A549 (cell line): ENCODE results near the gene TAS2R4. TPM values are rescaled to one million over a fixed set of nuclear protein-coding genes. Genes with fewer than 3 reads are reported as not detected.

Source experiments
- ATAC-seq, 2 experiments: fragments of 200-7000 bp in 1 of 2; fragments of >200 bp in 1 of 2; cut with Nextera tagmentation in 1 of 2; cut with Tn5 transposase in 1 of 2; 3 replicates each; pipeline versions ENCODE4 v1.8.0 to v1.9.1; 2018 to 2020; ENCODE audit warnings: mild to moderate bottlenecking in 1 of 2, moderate library complexity in 1 of 2
- CTCF ChIA-PET: fragments of 300-600 bp; sonication (Branson Sonifier 250); formaldehyde crosslinking; extraction: SDS; loops from one replicate; lab custom pipeline; 2021; ENCODE audit warnings: antibody characterized with exemption, inconsistent platforms; lab: Yijun Ruan, JAX
- POLR2A ChIA-PET: fragments of 350-600 bp; formaldehyde crosslinking; extraction: SDS; loops from one replicate; lab custom pipeline; 2021; ENCODE audit warnings: antibody characterized with exemption, inconsistent platforms; lab: Yijun Ruan, JAX
- DNase-seq, 2 experiments: peaks; one replicate each; pipeline versions ENCODE4 v3.0.0 to v3.0.0-alpha.2; 2011 to 2016; ENCODE audit warnings: low read depth in 1 of 2, low spot score in 1 of 2
- FAIRE-seq: peaks from 2 replicates; lab custom pipeline; 2011; peaks lifted over from hg19 to GRCh38; lab: Jason Lieb, UNC
- H3K27ac ChIP-seq, 2 experiments: fragments of >200 bp; sonication (Bioruptor Twin); formaldehyde crosslinking; 3 replicates each; pipeline ENCODE4 v1.5.1; 2016 to 2017
- H3K4me1 ChIP-seq: fragments of >200 bp; sonication (Bioruptor Twin); formaldehyde crosslinking; 3 replicates; pipeline ENCODE4 v1.6.1; 2016
- H3K4me2 ChIP-seq: fragments of >200 bp; sonication (Bioruptor Twin); formaldehyde crosslinking; 3 replicates; pipeline ENCODE4 v1.6.1; 2016
- H3K4me3 ChIP-seq: fragments of >200 bp; sonication (Bioruptor Twin); formaldehyde crosslinking; 3 replicates; pipeline ENCODE4 v1.5.1; 2016
- H3K9me3 ChIP-seq: fragments of >200 bp; sonication (Bioruptor Twin); formaldehyde crosslinking; 3 replicates; pipeline ENCODE4 v1.6.1; 2016
- ATOH8 ChIP-seq: fragments of 250-450 bp; sonication (Bioruptor Pico); IDR thresholded peaks from 2 replicates; pipeline ENCODE4 v1.5.0; 2020; ENCODE audit warnings: low read depth, mild to moderate bottlenecking, moderate library complexity
- BCL3 ChIP-seq: fragments of >200 bp; sonication (Bioruptor Twin); formaldehyde crosslinking; IDR thresholded peaks from 3 replicates; pipeline ENCODE4 v1.6.1; 2016
- BHLHE40 ChIP-seq: IDR thresholded peaks from 2 replicates; pipeline ENCODE4 v1.6.1; 2012; ENCODE audit warnings: low read depth, low read length, inconsistent platforms
- CBX2 ChIP-seq: fragments of 200-600 bp; sonication (generic); IDR thresholded peaks from 2 replicates; pipeline ENCODE4 v1.6.1; 2016; ENCODE audit warnings: low read depth, mild to moderate bottlenecking, borderline replicate concordance
- E2F6 ChIP-seq: IDR thresholded peaks from 2 replicates; pipeline ENCODE4 v1.6.1; 2012; ENCODE audit warnings: low read depth, borderline replicate concordance
- EP300 ChIP-seq, 2 experiments: fragments of >200 bp; sonication (Bioruptor Twin); formaldehyde crosslinking; IDR thresholded peaks; 2 replicates in 1 of 2; 3 replicates in 1 of 2; pipeline ENCODE4 v1.6.1; 2016 to 2017
- ESRRA ChIP-seq: fragments of 150-350 bp; IDR thresholded peaks from 2 replicates; pipeline ENCODE4 v1.6.1; 2014; ENCODE audit warnings: mild to moderate bottlenecking, low read length, borderline replicate concordance
- FOSL2 ChIP-seq, 2 experiments: fragments of 450-650 bp in 1 of 2; fragments of >200 bp in 1 of 2; sonication (Bioruptor Twin) in 1 of 2; formaldehyde crosslinking; IDR thresholded peaks; 2 replicates each; pipeline versions ENCODE4 v1.5.0 to v1.6.1; 2016 to 2020; ENCODE audit warnings: mild to moderate bottlenecking in 1 of 2, moderate library complexity in 1 of 2
- FOXS1 ChIP-seq: fragments of 250-450 bp; sonication (Bioruptor Pico); IDR thresholded peaks from 2 replicates; pipeline ENCODE4 v1.5.0; 2020; ENCODE audit warnings: mild to moderate bottlenecking, moderate library complexity
- GATA3 ChIP-seq: IDR thresholded peaks from 2 replicates; pipeline ENCODE4 v1.6.1; 2012; ENCODE audit warnings: borderline replicate concordance
- HES2 ChIP-seq: fragments of >200 bp; sonication (Bioruptor Twin); formaldehyde crosslinking; IDR thresholded peaks from 2 replicates; pipeline ENCODE4 v1.6.1; 2016
- HMGXB4 ChIP-seq: fragments of 250-450 bp; sonication (Bioruptor Pico); IDR thresholded peaks from 2 replicates; pipeline ENCODE4 v1.5.0; 2021; ENCODE audit warnings: mild to moderate bottlenecking, moderate library complexity, borderline replicate concordance
- HOXA7 ChIP-seq: fragments of 250-450 bp; sonication (Bioruptor Pico); IDR thresholded peaks from 2 replicates; pipeline ENCODE4 v1.5.0; 2020; ENCODE audit warnings: mild to moderate bottlenecking, moderate library complexity
- JUNB ChIP-seq: fragments of >200 bp; sonication (Bioruptor Twin); formaldehyde crosslinking; IDR thresholded peaks from 2 replicates; pipeline ENCODE4 v1.6.1; 2016
- KDM5A ChIP-seq: fragments of 200-600 bp; sonication (generic); IDR thresholded peaks from 2 replicates; pipeline ENCODE4 v1.6.1; 2016; ENCODE audit warnings: antibody characterized with exemption, mild to moderate bottlenecking
- MYC ChIP-seq: IDR thresholded peaks from 2 replicates; pipeline ENCODE4 v1.6.1; 2012; ENCODE audit warnings: mild to moderate bottlenecking, inconsistent platforms, low read length, improper control_type of control experiment, borderline replicate concordance
- PBX3 ChIP-seq: IDR thresholded peaks from 2 replicates; pipeline ENCODE4 v1.6.1; 2012
- POLR2AphosphoS2 ChIP-seq: conservative IDR thresholded peaks from 2 replicates; pipeline ENCODE4 v1.6.1; 2012; ENCODE audit warnings: low read length, improper control_type of control experiment, inconsistent platforms
- RAD21 ChIP-seq, 2 experiments: fragments of >200 bp in 1 of 2; sonication (Bioruptor Twin) in 1 of 2; formaldehyde crosslinking in 1 of 2; IDR thresholded peaks in 1 of 2; conservative IDR thresholded peaks in 1 of 2; 2 replicates in 1 of 2; 3 replicates in 1 of 2; pipeline ENCODE4 v1.6.1; 2012 to 2018; ENCODE audit warnings: inconsistent platforms in 1 of 2
- RCOR1 ChIP-seq: fragments of 150-350 bp; IDR thresholded peaks from 2 replicates; pipeline ENCODE4 v1.6.1; 2014; ENCODE audit warnings: antibody characterized with exemption, low read length, low read depth
- REST ChIP-seq: fragments of 200-600 bp; sonication (generic); IDR thresholded peaks from 2 replicates; pipeline ENCODE4 v1.6.1; 2016; ENCODE audit warnings: antibody characterized with exemption, mild to moderate bottlenecking, moderate library complexity
- SMC3 ChIP-seq: fragments of >200 bp; sonication (Bioruptor Twin); formaldehyde crosslinking; IDR thresholded peaks from 3 replicates; pipeline ENCODE4 v1.6.1; 2018; ENCODE audit warnings: inconsistent platforms
- TP53 ChIP-seq: fragments of 250-450 bp; sonication (Bioruptor Pico); IDR thresholded peaks from 2 replicates; pipeline ENCODE4 v1.5.0; 2021; ENCODE audit warnings: mild to moderate bottlenecking, moderate library complexity
- ZC3H11A ChIP-seq: fragments of 450-650 bp; IDR thresholded peaks from 2 replicates; pipeline ENCODE4 v1.6.1; 2014; ENCODE audit warnings: antibody characterized with exemption, mild to moderate bottlenecking
- ZFP36 ChIP-seq: fragments of 450-650 bp; IDR thresholded peaks from 2 replicates; pipeline ENCODE4 v1.6.1; 2014; ENCODE audit warnings: borderline replicate concordance; ENCODE audit not compliant: partially characterized antibody
- WGBS: methylation state at CpG from one replicate; pipeline ENCODE4 v1.1.6; 2017; ENCODE audit errors: missing lambda C conversion rate; 5-methylcytosine and 5-hydroxymethylcytosine counted together
- polyA plus RNA-seq, 4 experiments: library from polyadenylated mRNA; depleted of rRNA in 3 of 4; stranded (reverse); fragments of >200 nt; fragmentation: RNase III in 1 of 4; extraction: RNeasy Plus Mini Kit Qiagen cat#74134 plus additional on column Dnase treatment in 1 of 4; gene quantifications; 2 replicates in 3 of 4; 3 replicates in 1 of 4; pipeline ENCODE4 v1.2.3, GENCODE V29; 2011 to 2017

Gene TAS2R4
- polyA plus RNA-seq, 2 of the 4 experiments (the other 2 are of a cell fraction): 0.21 to 1.1 TPM

- Histone ChIP-seq H3K27ac (no peak within 1 kb of the TSS), H3K4me1 (no peaks in the 10 kb centered on the region), H3K4me3 (no peak within 1 kb of the TSS), H3K9me3 (no peaks in the 10 kb centered on the region), H3K4me2 (no peak within 1 kb of the TSS)
- ATAC-seq (no peak), DNase-seq (no peak), FAIRE-seq (no peak)
- 95% methylated on average over 5 of the region's 5 CpGs for WGBS
- CTCF ChIA-PET: interaction anchor here (1.3 kb wide), 1 partner anchor 694 kb away, joined by 3 read pairs; no protein-coding TSS in a partner anchor
- POLR2A ChIA-PET: no interaction called here
- TF ChIP-seq KDM5A (no peak), HES2 (no peak), FOSL2 (IDR thresholded peaks at IDR 0.05) (no peak), FOSL2 (CRISPR knock-in tag; IDR thresholded peaks at IDR 0.05) (no peak), MYC (no peak), ZFP36 (no peak), SMC3 (no peak), REST (no peak), EP300 (IDR thresholded peaks at IDR 0.05) (no peak), RAD21 (conservative IDR thresholded peaks at IDR 0.05 in 1 of 2, IDR thresholded peaks at IDR 0.05 in 1 of 2) (no peak), HOXA7 (CRISPR knock-in tag) (no peak), ATOH8 (CRISPR knock-in tag) (no peak), RCOR1 (no peak), GATA3 (no peak), BCL3 (no peak), TP53 (CRISPR knock-in tag) (no peak), PBX3 (no peak), JUNB (no peak), CBX2 (no peak), FOXS1 (CRISPR knock-in tag) (no peak)
- TF ChIP-seq, all 56 proteins: peak for 0
Observed at GRCh38 chr7:141789917-141790316, 13.4 kb downstream of the TAS2R4 start, which contains the start of gene TAS2R5. TSS of gene TAS2R5 (plus strand) at chr7:141790217. CDS start at chr7:141790362, 145 bp downstream.

- CTCF ChIA-PET: no interaction called here
- POLR2A ChIA-PET: no interaction called here
- DNase-seq (no peak), FAIRE-seq (no peak), ATAC-seq (no peak)
- Histone ChIP-seq H3K4me3 (no peak overlapping the region), H3K27ac (no peak overlapping the region), H3K4me1 (no peaks in the 10 kb centered on the region), H3K9me3 (no peaks in the 10 kb centered on the region), H3K4me2 (no peak overlapping the region)
- WGBS: 82% methylated on average over 2 of the region's 2 CpGs
- TF ChIP-seq ZC3H11A (no peak), HMGXB4 (CRISPR knock-in tag) (no peak), ESRRA (no peak), TP53 (CRISPR knock-in tag) (no peak), CBX2 (no peak), KDM5A (no peak), FOXS1 (CRISPR knock-in tag) (no peak), MYC (no peak), POLR2AphosphoS2 (no peak), E2F6 (no peak), BHLHE40 (no peak), HES2 (no peak)
Observed at GRCh38 chr7:141792526-141792925, 16.1 kb downstream of the TAS2R4 start.
